OCI-LY3 (cell line): ENCODE results near the gene IFNE.

Source experiments
- CTCF ChIP-seq: fragments of 200-600, 300-600 bp; sonication (generic); IDR thresholded peaks from 2 replicates; pipeline ENCODE4 v1.5.1; 2014; ENCODE audit warnings: antibody characterized with exemption, low read length, low read depth
- EZH2phosphoT487 ChIP-seq: fragments of 200-600 bp; shearing (Covaris generic); IDR thresholded peaks from 2 replicates; pipeline ENCODE4 v1.6.1; 2018; ENCODE audit warnings: antibody characterized with exemption, mixed run types, low read depth

GRCh38 chr9:21510806-21511205, 28.7 kb upstream of the IFNE start:
- TF ChIP-seq CTCF = no peak
- TF ChIP-seq EZH2phosphoT487 = no peak
